Neuron (in vitro differentiated cells): ENCODE data around the gene TAB2.
"Not testable (repeated sequence)": the region's sequence is repeated elsewhere in the genome, so short reads cannot be mapped to it uniquely, and the experiment has no call there.

Experiments used
- H2AFZ ChIP-seq: one replicate; pipeline ENCODE4 v1.6.1; 2013; ENCODE audit warnings: low read depth, mild to moderate bottlenecking, inconsistent platforms, low read length, moderate library complexity
- H3K27me3 ChIP-seq: one replicate; pipeline ENCODE4 v1.6.1; 2013; ENCODE audit warnings: low read length; ENCODE audit not compliant: insufficient read depth
- H3K36me3 ChIP-seq: one replicate; pipeline ENCODE4 v1.6.1; 2013; ENCODE audit warnings: low read length; ENCODE audit not compliant: insufficient read depth
- H3K4me1 ChIP-seq: one replicate; pipeline ENCODE4 v1.6.1; 2013; ENCODE audit warnings: low read length; ENCODE audit not compliant: insufficient read depth
- H3K4me3 ChIP-seq: 2 replicates; pipeline ENCODE4 v1.5.1; 2013; ENCODE audit warnings: mild to moderate bottlenecking, low read length, moderate library complexity
- H3K9me3 ChIP-seq: one replicate; pipeline ENCODE4 v1.6.1; 2013; ENCODE audit warnings: low read length

The TAB2 gene

GRCh38 chr6:149440735-149441671 lies 123.5 kb downstream of the TAB2 start:
- H3K27me3 ChIP-seq: no peaks in the 10 kb centered on the region
- H3K9me3 ChIP-seq: peaks cover 3% of the 10 kb centered on the region
- no peaks in the 10 kb centered on the region for H3K36me3 ChIP-seq
- H3K4me3 ChIP-seq: no peak overlapping the region
- no peaks in the 10 kb centered on the region for H3K4me1 ChIP-seq
- H2AFZ ChIP-seq: no peak overlapping the region

GRCh38 chr6:149441740-149442139 lies 124.2 kb downstream of the TAB2 start:
- Histone ChIP-seq H2AFZ (no peak overlapping the region), H3K4me3 (no peak overlapping the region), H3K9me3 (peaks cover 3% of the 10 kb centered on the region), H3K36me3 (no peaks in the 10 kb centered on the region), H3K27me3 (no peaks in the 10 kb centered on the region), H3K4me1 (no peaks in the 10 kb centered on the region)

DNA sequence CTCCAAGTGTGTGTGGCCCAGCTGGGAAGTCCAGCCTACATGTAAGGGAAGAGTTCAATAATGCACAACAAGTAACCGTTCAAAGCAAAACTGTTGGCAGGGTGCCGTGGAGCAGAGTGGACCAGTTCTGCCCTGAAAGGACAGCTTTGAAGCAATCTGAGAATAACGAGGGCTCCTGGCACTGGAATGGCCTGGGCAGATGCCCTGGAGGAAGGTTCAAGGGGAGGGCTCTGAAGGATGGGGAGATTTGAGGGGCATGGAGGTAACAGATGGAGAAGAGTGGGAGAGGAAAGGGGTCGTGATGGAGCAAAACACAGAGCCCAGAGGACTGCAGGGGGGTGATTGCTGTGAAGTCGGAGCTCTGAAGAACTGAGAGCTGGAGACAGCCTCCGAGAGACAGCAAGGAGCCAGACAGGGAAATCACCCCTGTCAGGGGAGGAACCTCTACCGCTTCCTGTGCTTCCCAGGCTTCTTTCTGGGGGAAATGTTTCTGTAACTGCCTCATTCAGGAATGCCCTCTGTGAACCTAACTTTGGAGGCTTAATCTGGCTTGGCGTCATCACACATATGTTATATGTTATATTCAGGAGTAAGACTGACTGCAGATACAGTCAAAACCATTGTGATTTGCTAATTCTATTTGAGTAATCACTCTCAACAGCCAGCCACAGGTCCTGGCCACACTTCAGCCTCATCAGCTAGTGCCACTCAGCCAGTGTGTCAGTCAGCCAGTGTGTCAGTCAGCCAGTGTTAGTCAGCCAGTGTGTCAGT lies 126.1 kb downstream of the TAB2 start:
- Histone ChIP-seq H3K9me3 (peaks cover 3% of the 10 kb centered on the region), H3K4me1 (no peaks in the 10 kb centered on the region), H3K36me3 (no peaks in the 10 kb centered on the region), H3K4me3 (no peak overlapping the region), H2AFZ (no peak overlapping the region), H3K27me3 (no peaks in the 10 kb centered on the region)

DNA sequence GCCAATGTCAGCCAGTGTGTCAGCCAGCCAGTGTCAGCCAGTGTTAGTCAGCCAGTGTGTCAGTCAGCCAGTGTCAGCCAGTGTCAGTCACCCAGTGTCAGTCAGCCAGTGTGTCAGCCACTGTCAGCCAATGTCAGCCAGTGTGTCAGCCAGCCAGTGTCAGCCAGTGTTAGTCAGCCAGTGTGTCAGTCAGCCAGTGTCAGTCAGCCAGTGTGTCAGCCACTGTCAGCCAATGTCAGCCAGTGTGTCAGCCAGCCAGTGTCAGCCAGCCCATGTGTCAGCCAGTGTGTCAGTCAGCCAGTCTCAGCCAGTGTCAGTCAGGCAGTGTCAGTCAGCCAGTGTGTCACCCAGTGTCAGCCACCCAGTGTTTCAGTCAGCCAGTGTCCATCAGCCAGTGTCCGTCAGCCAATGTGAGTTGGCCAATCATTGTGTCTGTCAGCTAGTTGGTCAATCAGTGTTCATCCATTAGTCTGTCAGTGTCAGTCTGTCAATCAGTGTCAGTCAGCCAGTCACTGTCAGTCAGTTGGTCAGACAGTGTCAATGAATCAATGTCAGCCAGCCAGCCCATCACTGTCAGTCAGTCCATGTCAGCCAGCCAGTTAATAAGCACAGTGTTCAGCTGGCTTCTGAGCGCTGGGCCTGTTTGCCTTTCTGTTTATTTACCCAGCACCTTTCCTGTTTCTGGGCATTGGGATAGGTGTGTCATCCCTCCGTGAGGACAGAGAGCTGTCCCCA lies 127.0 kb downstream of the TAB2 start:
- H3K9me3 ChIP-seq, H3K27me3 ChIP-seq, H3K36me3 ChIP-seq, H3K4me3 ChIP-seq, H3K4me1 ChIP-seq, H2AFZ ChIP-seq: not testable (repeated sequence)

DNA sequence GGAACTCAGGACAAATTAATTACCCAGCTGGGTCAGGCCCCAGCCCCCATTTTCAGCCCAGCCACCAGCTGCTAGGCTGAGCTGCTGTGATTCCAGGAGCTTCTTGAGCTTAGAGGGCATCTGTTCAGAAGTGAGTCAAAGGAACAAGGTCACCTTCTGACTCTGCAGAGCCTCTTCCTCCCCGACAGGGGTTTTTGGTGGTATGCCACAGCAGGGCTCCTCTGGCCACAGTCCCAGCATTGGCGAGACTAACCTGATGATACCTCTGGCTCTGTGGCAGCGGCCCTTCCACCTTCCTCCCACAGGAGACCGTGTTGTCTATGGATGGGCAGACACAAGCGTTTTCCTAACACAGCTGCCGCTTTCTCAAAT lies 127.6 kb downstream of the TAB2 start:
- Histone ChIP-seq H3K4me3 (no peak overlapping the region), H3K27me3 (no peaks in the 10 kb centered on the region), H3K4me1 (no peaks in the 10 kb centered on the region)

DNA sequence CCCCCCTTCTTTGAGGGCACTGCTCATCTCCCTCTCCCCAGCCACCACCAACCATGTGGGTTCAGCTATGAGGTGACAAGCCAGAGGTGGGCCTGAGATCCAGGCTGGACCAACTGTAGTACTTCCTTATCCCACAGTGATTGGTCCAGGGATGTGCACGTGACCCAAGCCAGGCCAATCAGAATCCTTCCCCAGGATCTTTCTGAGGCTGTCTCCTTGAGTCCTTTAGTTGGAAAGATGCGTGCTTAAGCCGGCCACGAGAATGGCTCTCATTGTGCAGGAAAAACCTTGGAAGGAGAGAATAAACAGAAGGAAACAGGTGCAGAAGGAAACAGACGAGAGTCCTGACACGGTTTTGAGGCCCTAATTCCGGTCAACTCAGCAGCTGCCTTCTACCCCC lies 128.1 kb downstream of the TAB2 start:
- H3K9me3 ChIP-seq: peaks cover 3% of the 10 kb centered on the region
- no peaks in the 10 kb centered on the region for H3K36me3 ChIP-seq
- H3K4me1 ChIP-seq: no peaks in the 10 kb centered on the region

More for the DNA sequence above, 127.6 kb downstream of the TAB2 start:
- no peak overlapping the region for H2AFZ ChIP-seq
- H3K9me3 ChIP-seq: peaks cover 3% of the 10 kb centered on the region
- H3K36me3 ChIP-seq: no peaks in the 10 kb centered on the region

DNA sequence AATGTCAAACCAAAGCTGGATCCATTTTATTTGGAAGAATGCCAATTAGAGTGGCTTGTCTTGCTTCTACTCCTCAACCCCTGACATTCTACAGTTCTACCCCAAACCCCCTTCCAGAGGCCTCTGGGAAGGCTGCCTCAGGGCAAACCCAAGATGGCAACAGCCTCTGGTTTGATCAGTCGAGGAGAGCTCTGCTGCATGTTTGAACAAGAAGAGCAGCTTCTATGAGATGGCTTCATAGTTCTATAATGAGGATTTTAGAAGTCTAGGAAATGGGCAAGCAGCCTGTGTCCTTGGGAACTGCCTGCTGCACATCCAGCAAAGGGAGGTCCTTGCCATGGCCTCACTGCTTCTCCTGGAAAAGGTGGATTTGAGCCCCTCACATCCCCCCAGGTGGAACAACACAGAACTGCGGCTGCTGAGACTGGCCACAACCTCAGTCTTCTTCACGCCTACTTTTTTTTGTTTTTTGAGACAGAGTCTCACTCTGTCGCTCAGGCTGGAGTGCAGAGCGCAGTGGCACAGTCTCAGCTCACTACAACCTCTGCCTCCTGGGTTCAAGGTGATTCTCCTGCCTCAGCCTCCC lies 129.4 kb downstream of the TAB2 start:
- Histone ChIP-seq H3K27me3 (peaks cover 3% of the 10 kb centered on the region), H3K4me1 (no peaks in the 10 kb centered on the region), H2AFZ (no peak overlapping the region), H3K36me3 (no peaks in the 10 kb centered on the region), H3K9me3 (peaks cover 3% of the 10 kb centered on the region), H3K4me3 (no peak overlapping the region)

More for the DNA sequence above, 128.1 kb downstream of the TAB2 start:
- Histone ChIP-seq H3K4me3 (no peak overlapping the region), H2AFZ (no peak overlapping the region), H3K27me3 (no peaks in the 10 kb centered on the region)

- Histone ChIP-seq H3K4me1 (no peaks in the 10 kb centered on the region), H3K27me3 (peaks cover 3% of the 10 kb centered on the region), H3K36me3 (no peaks in the 10 kb centered on the region), H2AFZ (no peak overlapping the region), H3K9me3 (peaks cover 3% of the 10 kb centered on the region), H3K4me3 (no peak overlapping the region)
Measured at GRCh38 chr6:149448821-149449453, 131.4 kb downstream of the TAB2 start.

- Histone ChIP-seq H3K36me3 (no peaks in the 10 kb centered on the region), H3K4me3 (no peak overlapping the region), H3K4me1 (no peaks in the 10 kb centered on the region), H2AFZ (no peak overlapping the region), H3K9me3 (no peaks in the 10 kb centered on the region), H3K27me3 (peaks cover 3% of the 10 kb centered on the region)
Measured at GRCh38 chr6:149449831-149450678, 132.5 kb downstream of the TAB2 start.

DNA sequence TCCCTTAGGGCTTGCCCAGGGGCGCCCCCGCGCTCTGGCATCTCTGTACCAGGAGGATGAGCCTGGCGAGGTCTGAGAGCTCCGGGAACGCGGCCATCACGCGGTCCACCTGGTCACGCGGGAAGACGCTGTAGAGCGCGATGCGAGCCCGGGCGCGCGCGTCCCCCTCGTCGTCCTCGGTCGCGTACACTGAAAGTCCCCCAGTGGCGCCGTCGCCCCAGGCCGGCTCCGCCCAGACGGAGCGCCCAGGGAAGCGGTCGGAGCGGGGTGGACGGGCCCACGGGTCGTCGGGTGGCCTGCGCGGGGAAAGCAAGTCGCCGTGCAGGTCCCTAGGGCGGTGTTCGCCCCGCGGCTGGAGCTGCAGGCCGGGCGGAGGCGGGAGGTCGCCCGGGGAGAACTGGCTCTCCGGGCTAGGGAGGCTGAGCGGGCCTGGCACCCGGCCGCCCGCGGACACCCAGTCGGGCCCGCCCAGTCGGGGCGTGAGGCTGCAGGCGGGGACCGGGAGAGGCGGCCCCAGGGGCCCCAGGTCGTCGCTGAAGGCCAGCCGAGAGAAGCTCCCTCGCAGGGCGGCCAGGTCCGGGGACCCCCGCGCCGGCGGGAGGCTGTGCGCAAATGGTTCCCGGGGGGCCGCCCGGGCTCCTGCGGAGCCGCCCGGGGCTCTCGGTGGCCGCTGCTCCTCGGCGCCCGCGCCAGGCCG lies 133.3 kb downstream of the TAB2 start:
- H3K27me3 ChIP-seq: peaks cover 3% of the 10 kb centered on the region
- no peaks in the 10 kb centered on the region for H3K9me3 ChIP-seq
- no peaks in the 10 kb centered on the region for H3K36me3 ChIP-seq
- peak overlapping the region; percentile 21 for H2AFZ ChIP-seq
- no peak overlapping the region for H3K4me3 ChIP-seq
- no peaks in the 10 kb centered on the region for H3K4me1 ChIP-seq

DNA sequence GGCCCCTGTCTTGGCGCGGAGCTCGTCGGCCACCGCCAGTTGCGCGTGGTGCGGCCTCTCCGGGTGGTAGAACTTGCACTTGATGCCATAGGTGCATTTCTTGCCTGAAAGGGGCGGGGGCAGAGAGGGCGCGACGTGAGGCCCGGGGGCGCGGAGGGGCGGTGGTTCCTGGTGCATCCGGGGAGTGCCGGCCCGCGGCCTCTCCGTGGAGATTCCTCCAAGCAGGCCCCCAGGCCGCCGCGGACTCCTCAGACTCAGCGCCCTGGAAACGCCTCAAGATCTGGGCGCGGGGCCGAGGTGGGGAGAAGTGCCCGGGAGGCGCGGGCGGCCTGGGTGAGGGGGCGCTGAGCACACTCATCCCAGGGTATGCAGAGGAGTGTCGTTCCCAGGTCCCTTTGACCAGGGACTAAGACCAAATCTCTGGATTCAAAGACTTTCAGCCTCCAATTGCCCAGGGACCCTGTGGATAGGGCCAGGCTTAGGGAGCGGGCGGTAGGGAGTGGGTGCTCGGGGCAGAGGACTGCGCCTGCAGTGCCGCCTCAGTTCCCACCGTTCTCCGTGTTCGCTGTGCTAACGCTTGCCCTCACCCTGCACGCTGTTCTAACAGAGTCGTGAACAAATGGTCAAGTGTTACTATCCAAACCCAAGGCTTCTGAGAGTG lies 134.0 kb downstream of the TAB2 start:
- Histone ChIP-seq H3K36me3 (no peaks in the 10 kb centered on the region), H2AFZ (peak overlapping the region; percentile 21), H3K9me3 (no peaks in the 10 kb centered on the region), H3K27me3 (peaks cover 3% of the 10 kb centered on the region), H3K4me3 (no peak overlapping the region), H3K4me1 (no peaks in the 10 kb centered on the region)
